HEK293 (cell line): ENCODE measurements around the gene DNAJC4.

Experiments
- CTCF ChIA-PET: fragments of 350-600 bp; formaldehyde crosslinking; extraction: SDS; loops from one replicate; lab custom pipeline; 2021; ENCODE audit warnings: antibody characterized with exemption; lab: Yijun Ruan, JAX
- POLR2A ChIA-PET: fragments of 300-600 bp; formaldehyde crosslinking; extraction: SDS; loops from one replicate; lab custom pipeline; 2020; ENCODE audit warnings: antibody characterized with exemption, inconsistent platforms; lab: Yijun Ruan, JAX
- H3K27ac ChIP-seq: fragments of 200-500 bp; sonication (Bioruptor generic); 2 replicates; pipeline ENCODE4 v1.5.1; 2014; ENCODE audit warnings: low read depth, low read length, control low read depth, inconsistent platforms; ENCODE audit errors: extremely low read depth
- H3K36me3 ChIP-seq, 2 experiments: fragments of 200-500 bp in 1 of 2; sonication (Bioruptor generic) in 1 of 2; 1 replicate in 1 of 2; 2 replicates in 1 of 2; pipeline ENCODE4 v1.5.1; 2014 to 2017; ENCODE audit warnings: inconsistent platforms in 2 of 2, low read length in 2 of 2; ENCODE audit not compliant: control insufficient read depth in 2 of 2, insufficient read depth in 1 of 2
- H3K4me1 ChIP-seq: fragments of 200-500 bp; sonication (Bioruptor generic); 2 replicates; pipeline ENCODE4 v1.5.1; 2014; ENCODE audit warnings: mild to moderate bottlenecking, low read length, inconsistent platforms; ENCODE audit not compliant: control insufficient read depth, insufficient read depth
- H3K4me3 ChIP-seq: 2 replicates; pipeline ENCODE4 v1.5.1; 2011; ENCODE audit warnings: low read depth, mild to moderate bottlenecking, control low read depth, low read length, moderate library complexity
- H3K9me3 ChIP-seq: fragments of 200-500 bp; sonication (Bioruptor generic); 2 replicates; pipeline ENCODE4 v1.5.1; 2014; ENCODE audit warnings: low read depth, low read length, inconsistent platforms; ENCODE audit not compliant: control insufficient read depth, insufficient read depth
- BCL11A ChIP-seq: fragments of 450-650 bp; formaldehyde crosslinking; IDR thresholded peaks from 2 replicates; pipeline ENCODE4 v1.5.1; 2016; ENCODE audit warnings: low read depth, missing biosample characterization, missing genetic modification characterization
- HOXA7 ChIP-seq: sonication (generic); formaldehyde crosslinking; IDR thresholded peaks from 2 replicates; pipeline ENCODE4 v1.8.1; 2022; ENCODE audit warnings: missing genetic modification reagents, borderline replicate concordance
- IKZF3 ChIP-seq: fragments of 450-650 bp; IDR thresholded peaks from 2 replicates; pipeline ENCODE4 v1.5.0; 2018; ENCODE audit warnings: missing biosample characterization, mild to moderate bottlenecking, missing genetic modification characterization, moderate library complexity
- KLF1 ChIP-seq: fragments of 450-650 bp; formaldehyde crosslinking; IDR thresholded peaks from 2 replicates; pipeline ENCODE4 v1.5.1; 2016; ENCODE audit warnings: missing biosample characterization, missing genetic modification characterization
- TCF7L2 ChIP-seq: IDR thresholded peaks from 2 replicates; pipeline ENCODE4 v1.6.1; 2011; ENCODE audit warnings: low read depth, mild to moderate bottlenecking, inconsistent platforms, low read length, moderate library complexity, borderline replicate concordance
- YY2 ChIP-seq: fragments of 450-650 bp; formaldehyde crosslinking; IDR thresholded peaks from 2 replicates; pipeline ENCODE4 v1.5.1; 2016; ENCODE audit warnings: missing biosample characterization, missing genetic modification characterization
- ZNF266 ChIP-seq: fragments of 450-650 bp; formaldehyde crosslinking; IDR thresholded peaks from 2 replicates; pipeline ENCODE4 v1.5.1; 2016; ENCODE audit warnings: missing biosample characterization, missing genetic modification characterization, low read depth
- ZNF433 ChIP-seq: fragments of 450-650 bp; formaldehyde crosslinking; IDR thresholded peaks from 2 replicates; pipeline ENCODE4 v1.5.1; 2016; ENCODE audit warnings: missing biosample characterization, missing genetic modification characterization, low read depth
- ZNF549 ChIP-seq: fragments of 450-650 bp; IDR thresholded peaks from 2 replicates; pipeline ENCODE4 v1.5.1; 2018; ENCODE audit warnings: missing biosample characterization, missing genetic modification characterization, mild to moderate bottlenecking, inconsistent platforms, moderate library complexity
- ZNF561 ChIP-seq: fragments of 450-650 bp; IDR thresholded peaks from 2 replicates; pipeline ENCODE4 v1.5.1; 2018; ENCODE audit warnings: missing biosample characterization, missing genetic modification characterization, borderline replicate concordance
- ZNF623 ChIP-seq: fragments of 450-650 bp; formaldehyde crosslinking; IDR thresholded peaks from 2 replicates; pipeline ENCODE4 v1.5.1; 2016; ENCODE audit warnings: missing biosample characterization, missing genetic modification characterization
- ZNF624 ChIP-seq: fragments of 450-650 bp; formaldehyde crosslinking; IDR thresholded peaks from 2 replicates; pipeline ENCODE4 v1.5.1; 2017; ENCODE audit warnings: missing biosample characterization, missing genetic modification characterization
- ZNF629 ChIP-seq: fragments of 450-650 bp; formaldehyde crosslinking; IDR thresholded peaks from 2 replicates; pipeline ENCODE4 v1.5.1; 2017; ENCODE audit warnings: missing biosample characterization, missing genetic modification characterization
- ZNF777 ChIP-seq: fragments of 450-650 bp; formaldehyde crosslinking; IDR thresholded peaks from 2 replicates; pipeline ENCODE4 v1.5.1; 2017; ENCODE audit warnings: missing biosample characterization, missing genetic modification characterization, borderline replicate concordance
- ZNF792 ChIP-seq: fragments of 450-650 bp; formaldehyde crosslinking; IDR thresholded peaks from 2 replicates; pipeline ENCODE4 v1.5.1; 2016; ENCODE audit warnings: missing biosample characterization, missing genetic modification characterization
- ZSCAN30 ChIP-seq: fragments of 450-650 bp; IDR thresholded peaks from 2 replicates; pipeline ENCODE4 v1.5.1; 2018; ENCODE audit warnings: missing biosample characterization, mild to moderate bottlenecking, missing genetic modification characterization, moderate library complexity
- TF ChIP-seq, protein P1 (sequence below): fragments of 450-650 bp; formaldehyde crosslinking; IDR thresholded peaks from 2 replicates; pipeline ENCODE4 v1.5.1; 2016; ENCODE audit warnings: missing biosample characterization, missing genetic modification characterization
- TF ChIP-seq, protein P2 (sequence below): fragments of 450-650 bp; formaldehyde crosslinking; IDR thresholded peaks from 2 replicates; pipeline ENCODE4 v1.5.1; 2016; ENCODE audit warnings: missing biosample characterization, missing genetic modification characterization
- TF ChIP-seq, protein P3 (sequence below): fragments of 450-650 bp; IDR thresholded peaks from 2 replicates; pipeline ENCODE4 v1.5.1; 2018; ENCODE audit warnings: missing biosample characterization, mild to moderate bottlenecking, missing genetic modification characterization
- TF ChIP-seq, protein P4 (sequence below): fragments of 450-650 bp; formaldehyde crosslinking; conservative IDR thresholded peaks from 2 replicates; pipeline ENCODE4 v1.5.1; 2016; ENCODE audit warnings: low read depth, missing biosample characterization, missing genetic modification characterization
- TF ChIP-seq, protein P5 (sequence below): fragments of 450-650 bp; formaldehyde crosslinking; IDR thresholded peaks from 2 replicates; pipeline ENCODE4 v1.5.1; 2016; ENCODE audit warnings: missing biosample characterization, missing genetic modification characterization
- TF ChIP-seq, protein P6 (sequence below): fragments of 450-650 bp; formaldehyde crosslinking; IDR thresholded peaks from 2 replicates; pipeline ENCODE4 v1.5.1; 2016; ENCODE audit warnings: missing biosample characterization, missing genetic modification characterization
- TF ChIP-seq, protein P7 (sequence below): fragments of 450-650 bp; formaldehyde crosslinking; IDR thresholded peaks from 2 replicates; pipeline ENCODE4; 2016; ENCODE audit warnings: missing biosample characterization, missing genetic modification characterization

DNAJC4 gene

DNA sequence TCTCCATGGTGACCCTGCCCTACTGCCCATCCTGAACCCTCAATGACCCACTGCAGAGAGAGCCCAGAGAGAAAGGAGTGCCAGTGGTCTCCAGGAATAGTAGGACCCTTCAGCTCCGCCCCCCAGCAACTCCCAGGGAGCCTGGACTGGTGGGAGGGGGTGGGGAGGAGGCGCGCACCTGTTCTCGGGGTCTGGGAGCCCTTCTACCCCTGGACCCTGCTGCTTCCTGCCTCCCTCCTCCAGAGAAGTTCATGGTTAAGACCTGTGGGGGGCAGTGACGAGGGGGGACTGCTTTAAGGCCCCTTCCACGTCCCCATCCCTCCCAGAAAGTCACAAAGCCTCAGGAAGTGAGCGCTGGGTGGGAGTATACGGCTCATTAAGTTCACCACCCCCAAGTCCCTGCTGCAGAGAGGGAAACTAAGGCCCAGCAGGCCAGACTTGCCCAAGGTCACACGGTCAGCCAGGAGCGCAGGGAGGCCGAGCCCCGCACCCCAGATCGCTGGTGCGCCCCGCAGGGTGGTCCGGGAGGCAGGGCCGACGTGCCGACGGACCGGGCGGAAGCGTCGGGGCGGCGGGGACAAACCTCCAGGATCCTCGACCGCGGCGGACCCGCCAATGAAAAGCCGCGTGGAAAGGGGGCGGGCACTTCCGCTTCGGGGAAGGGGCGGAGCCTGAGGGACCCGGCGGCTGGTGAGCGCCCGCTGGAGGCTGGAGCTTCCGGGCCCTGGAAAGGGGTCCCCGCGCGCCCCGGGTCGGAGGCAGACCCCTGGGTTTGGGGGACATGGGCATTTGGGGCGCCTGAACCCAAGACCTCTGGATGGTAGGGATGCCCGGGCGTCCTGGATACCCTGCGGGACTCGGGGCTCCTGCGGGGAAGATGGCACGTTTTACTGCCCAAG, 4.5 kb upstream of the DNAJC4 start, which contains the start of the genes NUDT22 and TRPT1:
Gene NUDT22 (plus strand): TSS at position 667 of the 899 bp plus-strand sequence. CDS start 379 bp downstream, outside the sequence.
Gene TRPT1 (minus strand): TSS at position 579 of the 899 bp plus-strand sequence. CDS start 326 bp downstream, at position 253.
- CTCF ChIA-PET, result interaction anchor here (0.5 to 1.9 kb wide), 5 partner anchors 21 to 44 kb away, joined by 3 to 10 read pairs (median 4); no protein-coding TSS in a partner anchor
- Histone ChIP-seq H3K27ac (peak within 1 kb of the TSS; percentile 52; the same call in 1 of the 2 replicates), H3K4me3 (peak within 1 kb of the TSS; percentile 77), H3K36me3 (peaks cover 0 to 21% of the 10 kb centered on the region in 2 experiments; a peak in 1 of 3 replicates), H3K4me1 (peaks cover 3% of the 10 kb centered on the region; the same call in 1 of the 2 replicates), H3K9me3 (no peaks in the 10 kb centered on the region)
- POLR2A ChIA-PET, result interaction anchor here (0.7 to 3.5 kb wide), 20 partner anchors 9 to 553 kb away, joined by 3 to 29 read pairs (median 5); partner anchors contain the start of genes ESRRA, FKBP2, PLCB3 and PPP1R14B
- TF ChIP-seq, protein P1, sequence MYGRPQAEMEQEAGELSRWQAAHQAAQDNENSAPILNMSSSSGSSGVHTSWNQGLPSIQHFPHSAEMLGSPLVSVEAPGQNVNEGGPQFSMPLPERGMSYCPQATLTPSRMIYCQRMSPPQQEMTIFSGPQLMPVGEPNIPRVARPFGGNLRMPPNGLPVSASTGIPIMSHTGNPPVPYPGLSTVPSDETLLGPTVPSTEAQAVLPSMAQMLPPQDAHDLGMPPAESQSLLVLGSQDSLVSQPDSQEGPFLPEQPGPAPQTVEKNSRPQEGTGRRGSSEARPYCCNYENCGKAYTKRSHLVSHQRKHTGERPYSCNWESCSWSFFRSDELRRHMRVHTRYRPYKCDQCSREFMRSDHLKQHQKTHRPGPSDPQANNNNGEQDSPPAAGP (tag by site-specific recombination), result no peak
- no peak for TF ChIP-seq ZNF777 (tag by site-specific recombination)
- no peak for TF ChIP-seq KLF1 (tag by site-specific recombination)
- no peak for TF ChIP-seq BCL11A
- TF ChIP-seq, protein P2, sequence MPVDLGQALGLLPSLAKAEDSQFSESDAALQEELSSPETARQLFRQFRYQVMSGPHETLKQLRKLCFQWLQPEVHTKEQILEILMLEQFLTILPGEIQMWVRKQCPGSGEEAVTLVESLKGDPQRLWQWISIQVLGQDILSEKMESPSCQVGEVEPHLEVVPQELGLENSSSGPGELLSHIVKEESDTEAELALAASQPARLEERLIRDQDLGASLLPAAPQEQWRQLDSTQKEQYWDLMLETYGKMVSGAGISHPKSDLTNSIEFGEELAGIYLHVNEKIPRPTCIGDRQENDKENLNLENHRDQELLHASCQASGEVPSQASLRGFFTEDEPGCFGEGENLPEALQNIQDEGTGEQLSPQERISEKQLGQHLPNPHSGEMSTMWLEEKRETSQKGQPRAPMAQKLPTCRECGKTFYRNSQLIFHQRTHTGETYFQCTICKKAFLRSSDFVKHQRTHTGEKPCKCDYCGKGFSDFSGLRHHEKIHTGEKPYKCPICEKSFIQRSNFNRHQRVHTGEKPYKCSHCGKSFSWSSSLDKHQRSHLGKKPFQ (tag by site-specific recombination), result no peak
- no peak for TF ChIP-seq HOXA7 (CRISPR knock-in tag)
- TF ChIP-seq ZNF624 (tag by site-specific recombination), result no peak
- TF ChIP-seq ZNF629 (tag by site-specific recombination), result no peak
- TF ChIP-seq ZNF266, result no peak
- TF ChIP-seq, protein P3, sequence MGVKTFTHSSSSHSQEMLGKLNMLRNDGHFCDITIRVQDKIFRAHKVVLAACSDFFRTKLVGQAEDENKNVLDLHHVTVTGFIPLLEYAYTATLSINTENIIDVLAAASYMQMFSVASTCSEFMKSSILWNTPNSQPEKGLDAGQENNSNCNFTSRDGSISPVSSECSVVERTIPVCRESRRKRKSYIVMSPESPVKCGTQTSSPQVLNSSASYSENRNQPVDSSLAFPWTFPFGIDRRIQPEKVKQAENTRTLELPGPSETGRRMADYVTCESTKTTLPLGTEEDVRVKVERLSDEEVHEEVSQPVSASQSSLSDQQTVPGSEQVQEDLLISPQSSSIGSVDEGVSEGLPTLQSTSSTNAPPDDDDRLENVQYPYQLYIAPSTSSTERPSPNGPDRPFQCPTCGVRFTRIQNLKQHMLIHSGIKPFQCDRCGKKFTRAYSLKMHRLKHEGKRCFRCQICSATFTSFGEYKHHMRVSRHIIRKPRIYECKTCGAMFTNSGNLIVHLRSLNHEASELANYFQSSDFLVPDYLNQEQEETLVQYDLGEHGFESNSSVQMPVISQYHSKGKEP (tag by site-specific recombination), result no peak
- no peak for TF ChIP-seq ZNF561 (tag by site-specific recombination)
- no peak for TF ChIP-seq ZNF623 (tag by site-specific recombination)
- TF ChIP-seq IKZF3 (tag by site-specific recombination), result no peak
- TF ChIP-seq, protein P4, sequence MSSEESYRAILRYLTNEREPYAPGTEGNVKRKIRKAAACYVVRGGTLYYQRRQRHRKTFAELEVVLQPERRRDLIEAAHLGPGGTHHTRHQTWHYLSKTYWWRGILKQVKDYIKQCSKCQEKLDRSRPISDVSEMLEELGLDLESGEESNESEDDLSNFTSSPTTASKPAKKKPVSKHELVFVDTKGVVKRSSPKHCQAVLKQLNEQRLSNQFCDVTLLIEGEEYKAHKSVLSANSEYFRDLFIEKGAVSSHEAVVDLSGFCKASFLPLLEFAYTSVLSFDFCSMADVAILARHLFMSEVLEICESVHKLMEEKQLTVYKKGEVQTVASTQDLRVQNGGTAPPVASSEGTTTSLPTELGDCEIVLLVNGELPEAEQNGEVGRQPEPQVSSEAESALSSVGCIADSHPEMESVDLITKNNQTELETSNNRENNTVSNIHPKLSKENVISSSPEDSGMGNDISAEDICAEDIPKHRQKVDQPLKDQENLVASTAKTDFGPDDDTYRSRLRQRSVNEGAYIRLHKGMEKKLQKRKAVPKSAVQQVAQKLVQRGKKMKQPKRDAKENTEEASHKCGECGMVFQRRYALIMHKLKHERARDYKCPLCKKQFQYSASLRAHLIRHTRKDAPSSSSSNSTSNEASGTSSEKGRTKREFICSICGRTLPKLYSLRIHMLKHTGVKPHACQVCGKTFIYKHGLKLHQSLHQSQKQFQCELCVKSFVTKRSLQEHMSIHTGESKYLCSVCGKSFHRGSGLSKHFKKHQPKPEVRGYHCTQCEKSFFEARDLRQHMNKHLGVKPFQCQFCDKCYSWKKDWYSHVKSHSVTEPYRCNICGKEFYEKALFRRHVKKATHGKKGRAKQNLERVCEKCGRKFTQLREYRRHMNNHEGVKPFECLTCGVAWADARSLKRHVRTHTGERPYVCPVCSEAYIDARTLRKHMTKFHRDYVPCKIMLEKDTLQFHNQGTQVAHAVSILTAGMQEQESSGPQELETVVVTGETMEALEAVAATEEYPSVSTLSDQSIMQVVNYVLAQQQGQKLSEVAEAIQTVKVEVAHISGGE (tag by site-specific recombination), result peak; percentile 94
- TF ChIP-seq, protein P5, sequence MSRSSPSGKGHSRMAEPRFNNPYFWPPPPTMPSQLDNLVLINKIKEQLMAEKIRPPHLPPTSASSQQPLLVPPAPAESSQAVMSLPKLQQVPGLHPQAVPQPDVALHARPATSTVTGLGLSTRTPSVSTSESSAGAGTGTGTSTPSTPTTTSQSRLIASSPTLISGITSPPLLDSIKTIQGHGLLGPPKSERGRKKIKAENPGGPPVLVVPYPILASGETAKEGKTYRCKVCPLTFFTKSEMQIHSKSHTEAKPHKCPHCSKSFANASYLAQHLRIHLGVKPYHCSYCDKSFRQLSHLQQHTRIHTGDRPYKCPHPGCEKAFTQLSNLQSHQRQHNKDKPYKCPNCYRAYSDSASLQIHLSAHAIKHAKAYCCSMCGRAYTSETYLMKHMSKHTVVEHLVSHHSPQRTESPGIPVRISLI (tag by site-specific recombination), result no peak
- no peak for TF ChIP-seq ZNF792 (tag by site-specific recombination)
- TF ChIP-seq YY2 (tag by site-specific recombination), result no peak
- TF ChIP-seq, protein P6, sequence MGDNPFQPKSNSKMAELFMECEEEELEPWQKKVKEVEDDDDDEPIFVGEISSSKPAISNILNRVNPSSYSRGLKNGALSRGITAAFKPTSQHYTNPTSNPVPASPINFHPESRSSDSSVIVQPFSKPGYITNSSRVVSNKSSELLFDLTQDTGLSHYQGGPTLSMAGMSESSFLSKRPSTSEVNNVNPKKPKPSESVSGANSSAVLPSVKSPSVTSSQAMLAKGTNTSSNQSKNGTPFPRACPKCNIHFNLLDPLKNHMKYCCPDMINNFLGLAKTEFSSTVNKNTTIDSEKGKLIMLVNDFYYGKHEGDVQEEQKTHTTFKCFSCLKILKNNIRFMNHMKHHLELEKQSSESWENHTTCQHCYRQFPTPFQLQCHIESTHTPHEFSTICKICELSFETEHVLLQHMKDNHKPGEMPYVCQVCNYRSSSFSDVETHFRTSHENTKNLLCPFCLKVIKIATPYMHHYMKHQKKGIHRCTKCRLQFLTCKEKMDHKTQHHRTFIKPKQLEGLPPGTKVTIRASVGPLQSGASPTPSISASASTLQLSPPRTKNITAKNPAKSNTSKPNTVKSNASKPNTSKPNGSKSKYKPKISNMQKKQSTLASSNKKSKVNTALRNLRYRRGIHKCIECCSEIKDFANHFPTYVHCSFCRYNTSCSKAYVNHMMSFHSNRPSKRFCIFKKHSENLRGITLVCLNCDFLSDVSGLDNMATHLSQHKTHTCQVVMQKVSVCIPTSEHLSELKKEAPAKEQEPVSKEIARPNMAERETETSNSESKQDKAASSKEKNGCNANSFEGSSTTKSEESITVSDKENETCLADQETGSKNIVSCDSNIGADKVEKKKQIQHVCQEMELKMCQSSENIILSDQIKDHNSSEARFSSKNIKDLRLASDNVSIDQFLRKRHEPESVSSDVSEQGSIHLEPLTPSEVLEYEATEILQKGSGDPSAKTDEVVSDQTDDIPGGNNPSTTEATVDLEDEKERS (tag by site-specific recombination), result no peak
- no peak for TF ChIP-seq ZNF549 (tag by site-specific recombination)
- no peak for TF ChIP-seq ZSCAN30
- no peak for TF ChIP-seq TCF7L2
- TF ChIP-seq, protein P7, sequence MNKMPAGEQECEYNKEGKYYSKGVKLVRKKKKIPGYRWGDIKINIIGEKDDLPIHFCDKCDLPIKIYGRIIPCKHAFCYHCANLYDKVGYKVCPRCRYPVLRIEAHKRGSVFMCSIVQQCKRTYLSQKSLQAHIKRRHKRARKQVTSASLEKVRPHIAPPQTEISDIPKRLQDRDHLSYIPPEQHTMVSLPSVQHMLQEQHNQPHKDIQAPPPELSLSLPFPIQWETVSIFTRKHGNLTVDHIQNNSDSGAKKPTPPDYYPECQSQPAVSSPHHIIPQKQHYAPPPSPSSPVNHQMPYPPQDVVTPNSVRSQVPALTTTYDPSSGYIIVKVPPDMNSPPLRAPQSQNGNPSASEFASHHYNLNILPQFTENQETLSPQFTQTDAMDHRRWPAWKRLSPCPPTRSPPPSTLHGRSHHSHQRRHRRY (tag by site-specific recombination), result no peak
- no peak for TF ChIP-seq ZNF433
